Skeletal muscle tissue (tissue), 4 donors: ENCODE measurements around the gene ZNF628. TPM values are rescaled to one million over a fixed set of nuclear protein-coding genes. Genes with fewer than 3 reads are reported as not detected.

Source experiments
- H3K27ac ChIP-seq: one replicate; pipeline ENCODE4 v1.7.0; 2013; ENCODE audit warnings: mild to moderate bottlenecking, low read depth, low read length, inconsistent platforms
- H3K27me3 ChIP-seq, 3 donors: one replicate each; pipeline ENCODE4 v1.7.0; 2013; ENCODE audit warnings: low read length in 3 of 3; ENCODE audit not compliant: control insufficient read depth in 3 of 3, insufficient read depth in 3 of 3
- H3K36me3 ChIP-seq, 3 donors: one replicate each; pipeline ENCODE4 v1.7.0; 2013; ENCODE audit warnings: low read length in 3 of 3; ENCODE audit not compliant: control insufficient read depth in 3 of 3, insufficient read depth in 3 of 3
- H3K4me1 ChIP-seq, 3 donors: one replicate each; pipeline ENCODE4 v1.7.0; 2013; ENCODE audit warnings: low read length in 3 of 3, mild to moderate bottlenecking in 3 of 3; ENCODE audit not compliant: control insufficient read depth in 3 of 3, insufficient read depth in 3 of 3
- H3K4me3 ChIP-seq, 3 donors: one replicate each; pipeline ENCODE4 v1.7.0; 2013; ENCODE audit warnings: low read length in 3 of 3
- H3K9ac ChIP-seq, 3 donors: one replicate each; pipeline ENCODE4 v1.7.0; 2013; ENCODE audit warnings: low read length in 3 of 3, mild to moderate bottlenecking in 3 of 3, moderate library complexity in 2 of 3, low read depth in 1 of 3
- H3K9me3 ChIP-seq, 3 donors: one replicate each; pipeline ENCODE4 v1.7.0; 2013; ENCODE audit warnings: low read length in 3 of 3; ENCODE audit not compliant: control insufficient read depth in 3 of 3
- total RNA-seq: library from RNA; depleted of rRNA; stranded (reverse); fragments of >200 nt; gene quantifications from one replicate; pipeline ENCODE4 v1.2.3, GENCODE V29; 2014
- donor health status: Osteomylitis.

Gene ZNF628
- total RNA-seq, 1 donor from 2014 or later: 0.52 TPM

DNA sequence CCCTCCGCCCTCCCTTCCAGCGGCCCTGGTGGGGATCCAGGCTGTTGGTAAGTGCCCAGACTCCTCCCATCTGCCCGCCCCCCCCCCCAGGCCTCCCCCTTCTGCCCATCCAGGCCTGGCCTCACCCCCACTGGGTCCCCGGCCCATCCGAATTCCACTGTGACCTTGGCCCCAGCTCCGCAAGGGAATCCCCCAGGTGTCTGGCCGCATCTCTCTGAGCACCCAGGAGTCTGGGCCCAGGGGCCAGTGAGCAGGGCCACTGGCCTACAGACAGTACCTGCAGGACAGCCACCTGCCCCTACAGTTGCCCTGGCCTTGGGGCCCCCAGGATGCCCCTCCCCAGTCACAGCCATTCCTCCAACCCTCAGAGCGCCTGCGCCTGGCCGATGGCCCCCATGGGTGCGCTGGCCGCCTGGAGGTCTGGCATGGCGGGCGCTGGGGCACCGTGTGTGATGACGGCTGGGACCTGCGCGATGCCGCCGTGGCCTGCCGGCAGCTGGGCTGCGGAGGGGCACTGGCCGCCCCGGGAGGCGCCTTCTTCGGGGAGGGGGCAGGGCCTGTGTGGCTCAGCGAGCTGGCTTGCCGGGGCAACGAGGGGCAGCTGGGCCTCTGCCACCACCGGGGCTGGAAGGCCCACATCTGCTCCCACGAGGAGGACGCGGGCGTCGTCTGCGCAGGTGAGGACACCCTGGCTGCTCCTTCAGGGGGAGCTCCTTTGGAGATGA, 12.7 kb downstream of the ZNF628 start:
- peak overlapping the region; percentile 54 for H3K27ac ChIP-seq
- no peaks in the 10 kb centered on the region for H3K36me3 ChIP-seq
- H3K4me1 ChIP-seq: peaks cover 30 to 43% (median 41%) of the 10 kb centered on the region in 3 donors
- H3K9ac ChIP-seq: peak overlapping the region in 1 of 3 donors; percentile 45
- H3K9me3 ChIP-seq: no peaks in the 10 kb centered on the region
- H3K4me3 ChIP-seq: no peak overlapping the region
- H3K27me3 ChIP-seq: peaks cover 8 to 50% (median 26%) of the 10 kb centered on the region in 3 donors

- H3K9me3 ChIP-seq: no peaks in the 10 kb centered on the region
- peak overlapping the region in 1 of 3 donors; percentile 45 for H3K9ac ChIP-seq
- H3K4me1 ChIP-seq: peaks cover 24 to 40% (median 40%) of the 10 kb centered on the region in 3 donors
- peaks cover 9 to 51% (median 31%) of the 10 kb centered on the region in 3 donors for H3K27me3 ChIP-seq
- no peaks in the 10 kb centered on the region for H3K36me3 ChIP-seq
- no peak overlapping the region for H3K4me3 ChIP-seq
- no peak overlapping the region for H3K27ac ChIP-seq
Measured at GRCh38 chr19:55489711-55490477, 13.5 kb downstream of the ZNF628 start.

DNA sequence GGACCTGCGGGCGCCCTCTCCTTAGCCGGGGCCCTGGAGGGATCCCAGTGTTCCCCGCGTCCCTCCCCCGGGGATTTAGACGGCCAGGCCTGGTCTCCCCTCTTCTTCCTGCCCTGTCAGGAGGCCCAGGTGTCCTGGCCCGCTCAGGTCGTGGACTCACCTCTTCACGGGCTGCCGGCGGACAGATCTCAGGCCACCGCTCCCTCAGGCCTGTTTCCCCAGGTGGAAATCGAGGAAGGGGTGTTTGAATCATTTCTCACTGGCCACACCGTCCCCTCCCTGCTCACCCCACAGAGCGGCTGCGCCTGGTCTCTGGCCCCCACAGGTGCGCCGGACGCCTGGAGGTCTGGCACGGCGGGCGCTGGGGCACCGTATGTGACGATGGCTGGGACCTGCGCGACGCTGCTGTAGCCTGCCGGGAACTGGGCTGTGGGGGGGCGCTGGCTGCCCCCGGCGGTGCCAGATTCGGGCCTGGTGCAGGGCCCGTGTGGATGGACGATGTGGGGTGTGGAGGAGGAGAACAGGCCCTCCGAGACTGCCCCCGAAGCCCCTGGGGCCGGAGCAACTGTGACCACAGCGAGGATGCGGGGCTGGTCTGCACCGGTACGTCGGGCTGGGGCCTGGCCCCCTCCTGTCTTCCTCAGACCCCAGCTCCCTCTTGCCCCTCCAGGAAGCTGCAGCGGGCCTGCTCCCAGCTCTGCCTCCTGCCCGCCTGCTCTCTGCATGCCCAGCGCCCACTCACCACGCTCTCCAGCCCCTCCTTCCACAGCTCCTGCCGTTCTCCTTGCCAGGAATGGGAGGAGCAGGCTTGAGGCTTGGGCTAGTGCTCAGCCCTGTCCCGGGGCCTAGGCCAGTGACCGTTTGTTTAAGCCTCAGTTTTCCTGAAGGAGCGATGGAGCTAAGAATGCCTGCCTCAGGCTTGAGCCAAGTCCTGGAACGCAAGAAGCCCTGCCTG, 14.3 kb downstream of the ZNF628 start:
- Histone ChIP-seq H3K27ac (no peak overlapping the region), H3K4me1 (peaks cover 18 to 33% (median 33%) of the 10 kb centered on the region in 3 donors), H3K27me3 (peaks cover 9 to 45% (median 30%) of the 10 kb centered on the region in 3 donors)

GRCh38 chr19:55491546-55492360, 15.3 kb downstream of the ZNF628 start:
- Histone ChIP-seq H3K4me1 (peaks cover 13 to 24% (median 23%) of the 10 kb centered on the region in 3 donors), H3K36me3 (no peaks in the 10 kb centered on the region), H3K9ac (no peak overlapping the region), H3K9me3 (no peaks in the 10 kb centered on the region), H3K4me3 (no peak overlapping the region), H3K27ac (no peak overlapping the region), H3K27me3 (peaks cover 9 to 39% (median 24%) of the 10 kb centered on the region in 3 donors)

More for the DNA sequence above, 14.3 kb downstream of the ZNF628 start:
- H3K36me3 ChIP-seq: no peaks in the 10 kb centered on the region
- H3K9me3 ChIP-seq: no peaks in the 10 kb centered on the region
- no peak overlapping the region for H3K4me3 ChIP-seq
- no peak overlapping the region for H3K9ac ChIP-seq

- Histone ChIP-seq H3K9ac (no peak overlapping the region), H3K36me3 (no peaks in the 10 kb centered on the region), H3K27me3 (peaks cover 9 to 35% (median 24%) of the 10 kb centered on the region in 3 donors), H3K4me3 (no peak overlapping the region), H3K27ac (no peak overlapping the region), H3K9me3 (no peaks in the 10 kb centered on the region), H3K4me1 (peaks cover 9 to 17% (median 17%) of the 10 kb centered on the region in 3 donors)
Measured at GRCh38 chr19:55492362-55492944, 16.0 kb downstream of the ZNF628 start.

DNA sequence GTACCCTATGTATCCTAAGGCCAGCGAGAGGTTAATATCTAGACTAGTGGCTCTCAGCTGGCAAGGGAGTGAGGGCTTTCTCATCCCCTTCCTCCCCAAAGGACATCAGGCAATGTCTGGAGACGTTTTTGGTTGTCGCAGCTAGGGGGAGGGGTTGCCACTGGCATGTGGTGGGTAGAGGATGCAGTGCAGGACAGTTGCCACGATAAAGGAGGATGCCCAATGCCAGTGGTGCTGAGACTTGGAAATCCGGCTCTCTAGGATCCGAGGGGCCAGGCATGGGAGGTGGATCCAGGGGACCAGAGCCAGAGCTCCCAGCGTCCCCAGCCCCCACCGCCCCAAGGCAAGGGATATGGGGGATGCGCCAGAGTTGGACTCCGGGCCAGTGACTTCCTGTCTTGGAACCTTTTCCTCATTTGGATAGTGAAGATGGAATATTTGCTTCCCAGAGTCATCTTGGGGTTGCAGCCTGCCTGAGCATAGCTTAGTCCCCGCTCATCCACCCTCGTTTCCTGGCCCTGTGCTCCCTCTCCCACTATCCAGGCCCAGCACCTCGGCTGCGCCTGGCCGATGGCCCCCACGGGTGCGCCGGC, 16.7 kb downstream of the ZNF628 start:
- Histone ChIP-seq H3K27ac (peak overlapping the region; percentile 68), H3K4me3 (no peak overlapping the region), H3K4me1 (peaks cover 6 to 13% (median 12%) of the 10 kb centered on the region in 3 donors), H3K9ac (peak overlapping the region in 2 of 3 donors; percentile 32 to 60), H3K36me3 (no peaks in the 10 kb centered on the region), H3K27me3 (peaks cover 9 to 35% (median 24%) of the 10 kb centered on the region in 3 donors), H3K9me3 (no peaks in the 10 kb centered on the region)

- Histone ChIP-seq H3K4me1 (peaks cover 6 to 13% (median 9%) of the 10 kb centered on the region in 3 donors), H3K9me3 (no peaks in the 10 kb centered on the region), H3K9ac (peak overlapping the region in 2 of 3 donors; percentile 32 to 60), H3K36me3 (no peaks in the 10 kb centered on the region), H3K4me3 (peak overlapping the region in 2 of 3 donors; percentile 50 to 62), H3K27me3 (peaks cover 9 to 33% (median 24%) of the 10 kb centered on the region in 3 donors), H3K27ac (peak overlapping the region; percentile 68)
Measured at GRCh38 chr19:55493645-55494171, 17.3 kb downstream of the ZNF628 start.

- Histone ChIP-seq H3K9ac (peak overlapping the region in 2 of 3 donors; percentile 50 to 57), H3K4me1 (peaks cover 6 to 13% (median 8%) of the 10 kb centered on the region in 3 donors), H3K4me3 (peak overlapping the region; percentile 50 to 62 (median 54)), H3K36me3 (no peaks in the 10 kb centered on the region), H3K27me3 (peaks cover 7 to 32% (median 24%) of the 10 kb centered on the region in 3 donors), H3K27ac (peak overlapping the region; percentile 66), H3K9me3 (no peaks in the 10 kb centered on the region)
Measured at GRCh38 chr19:55494172-55494761, 17.9 kb downstream of the ZNF628 start.
